Ascending aorta (tissue), 2 donors: Measurements from ENCODE around the gene USP40. TPM values are rescaled to one million over a fixed set of nuclear protein-coding genes. Genes with fewer than 3 reads are reported as not detected.

Source experiments
- DNase-seq, 2 donors: peaks; one replicate each; pipeline ENCODE4 v3.0.0-alpha.2; 2019; ENCODE audit warnings: low spot score in 2 of 2
- H3K27ac ChIP-seq, 2 donors: fragments of 200-600 bp; sonication (generic); one replicate each; pipeline ENCODE4 v1.5.1; 2016 to 2017; ENCODE audit warnings: mild to moderate bottlenecking in 1 of 2
- H3K27me3 ChIP-seq: fragments of 200-600 bp; sonication (generic); one replicate; pipeline ENCODE4 v1.5.1; 2017
- H3K36me3 ChIP-seq, 2 donors: fragments of 200-600 bp; sonication (generic); one replicate each; pipeline ENCODE4 v1.5.1; 2016
- H3K4me1 ChIP-seq, 2 donors: fragments of 200-600 bp; sonication (generic); one replicate each; pipeline ENCODE4 v1.5.1; 2016 to 2017; ENCODE audit warnings: mild to moderate bottlenecking in 1 of 2
- H3K4me3 ChIP-seq, 2 donors: fragments of 200-600 bp; sonication (generic); one replicate each; pipeline ENCODE4 v1.5.1; 2016 to 2017; ENCODE audit warnings: mild to moderate bottlenecking in 1 of 2
- H3K9me3 ChIP-seq, 2 donors: fragments of 200-600 bp; sonication (generic); one replicate each; pipeline ENCODE4 v1.5.1; 2016
- CTCF ChIP-seq, 3 experiments: fragments of 200-600 bp in 2 of 3; fragments of 450-650 bp in 1 of 3; sonication (generic) in 2 of 3; IDR thresholded peaks; one replicate each; pipeline ENCODE4 v1.5.1; 2016 to 2019; ENCODE audit warnings: antibody characterized with exemption in 3 of 3, mild to moderate bottlenecking in 1 of 3, moderate library complexity in 1 of 3
- intact Hi-C: fragments of 100-400 bp; cut with DNase I; formaldehyde crosslinking; loops from one replicate; pipeline ENCODE4 v1.15.1; 2023
- total RNA-seq: library from RNA; depleted of rRNA; stranded (reverse); fragments of >200 nt; gene quantifications from one replicate; pipeline ENCODE4 v1.1.0, GENCODE V29; 2016

Gene USP40
- total RNA-seq, 1 donor from 2014 or later, result 42.7 TPM

- H3K36me3 ChIP-seq, result peaks cover 63 to 88% of the 10 kb centered on the region in 2 donors
- peak in 1 of 2 donors; percentile 31 for DNase-seq
- H3K9me3 ChIP-seq, result no peaks in the 10 kb centered on the region
- intact Hi-C loops, result loop anchor here (5.0 to 10.0 kb wide), 2 partner anchors 162 to 266 kb away; partner anchors contain the start of gene UGT1A5
- no peaks in the 10 kb centered on the region for H3K4me1 ChIP-seq
- no peak for TF ChIP-seq CTCF (IDR thresholded peaks at IDR 0.05)
- no peak overlapping the region for H3K27ac ChIP-seq
- H3K4me3 ChIP-seq, result no peak overlapping the region
- H3K27me3 ChIP-seq, result no peaks in the 10 kb centered on the region
Observed at GRCh38 chr2:233446606-233447305, 119.8 kb downstream of the USP40 start.

- peak in 1 of 2 donors; percentile 37 for DNase-seq
- Histone ChIP-seq H3K4me1 (no peaks in the 10 kb centered on the region), H3K27me3 (no peaks in the 10 kb centered on the region), H3K36me3 (peaks cover 58 to 88% of the 10 kb centered on the region in 2 donors), H3K4me3 (no peak overlapping the region), H3K9me3 (no peaks in the 10 kb centered on the region), H3K27ac (no peak overlapping the region)
- no peak for TF ChIP-seq CTCF (IDR thresholded peaks at IDR 0.05)
- intact Hi-C loops, result loop anchor here (5.0 to 10.0 kb wide), 2 partner anchors 161 to 266 kb away; partner anchors contain the start of gene UGT1A5
Observed at GRCh38 chr2:233446121-233446520, 120.5 kb downstream of the USP40 start.

GRCh38 chr2:233445152-233445830 lies 121.3 kb downstream of the USP40 start:
- intact Hi-C loops, result loop anchor here (5.0 to 10.0 kb wide), 2 partner anchors 160 to 267 kb away; partner anchors contain the start of gene UGT1A5
- peaks cover 51 to 84% of the 10 kb centered on the region in 2 donors for H3K36me3 ChIP-seq
- H3K9me3 ChIP-seq, result no peaks in the 10 kb centered on the region
- no peaks in the 10 kb centered on the region for H3K27me3 ChIP-seq
- no peaks in the 10 kb centered on the region for H3K4me1 ChIP-seq
- TF ChIP-seq CTCF (IDR thresholded peaks at IDR 0.05), result no peak
- DNase-seq, result no peak
- H3K4me3 ChIP-seq, result no peak overlapping the region
- H3K27ac ChIP-seq, result no peak overlapping the region

- DNase-seq, result no peak
- Histone ChIP-seq H3K27me3 (no peaks in the 10 kb centered on the region), H3K4me3 (no peak overlapping the region), H3K9me3 (no peaks in the 10 kb centered on the region), H3K36me3 (peaks cover 44 to 84% of the 10 kb centered on the region in 2 donors), H3K27ac (no peak overlapping the region), H3K4me1 (no peaks in the 10 kb centered on the region)
- intact Hi-C loops, result loop anchor here (5.0 to 10.0 kb wide), 3 partner anchors 43 to 160 kb away; no protein-coding TSS in a partner anchor
- no peak for TF ChIP-seq CTCF (IDR thresholded peaks at IDR 0.05)
Observed at GRCh38 chr2:233444501-233444900, 122.1 kb downstream of the USP40 start.

- peak; percentile 75 to 83 (median 81) for TF ChIP-seq CTCF (IDR thresholded peaks at IDR 0.05)
- DNase-seq, result peak in 1 of 2 donors; percentile 86
- no peaks in the 10 kb centered on the region for H3K9me3 ChIP-seq
- no peak overlapping the region for H3K4me3 ChIP-seq
- no peak overlapping the region for H3K27ac ChIP-seq
- H3K4me1 ChIP-seq, result no peaks in the 10 kb centered on the region
- H3K27me3 ChIP-seq, result no peaks in the 10 kb centered on the region
- H3K36me3 ChIP-seq, result peaks cover 45 to 84% of the 10 kb centered on the region in 2 donors
- intact Hi-C loops, result loop anchor here (1.0 to 10.0 kb wide), 5 partner anchors 39 to 159 kb away; partner anchors contain the start of gene DGKD
Observed at GRCh38 chr2:233443511-233444183, 122.9 kb downstream of the USP40 start.
